HepG2 (cell line): Measurements from ENCODE around the gene C6orf136. TPM values are rescaled to one million over a fixed set of nuclear protein-coding genes. Genes with fewer than 3 reads are reported as not detected.

Experiments
- HDAC6 ChIP-seq: fragments of 200-600 bp; sonication (generic); IDR thresholded peaks from 2 replicates; pipeline ENCODE4 v1.7.0; 2017; ENCODE audit warnings: mild to moderate bottlenecking, antibody characterized with exemption, low read length, low read depth
- HMGXB3 ChIP-seq: sonication (generic); formaldehyde crosslinking; IDR thresholded peaks from 2 replicates; pipeline ENCODE4 v1.4.0; 2020; ENCODE audit warnings: missing genetic modification reagents, borderline replicate concordance
- HMGXB4 ChIP-seq, 2 experiments: sonication (generic) in 1 of 2; formaldehyde crosslinking in 1 of 2; IDR thresholded peaks; 2 replicates each; pipeline versions ENCODE4 v1.4.0 to v1.6.1; 2018 to 2020; ENCODE audit warnings: missing genetic modification reagents in 2 of 2, borderline replicate concordance in 1 of 2, low read depth in 1 of 2, mild to moderate bottlenecking in 1 of 2, missing biosample characterization in 1 of 2
- HOXA3 ChIP-seq: sonication (generic); formaldehyde crosslinking; IDR thresholded peaks from 2 replicates; pipeline ENCODE4 v1.5.0; 2020; ENCODE audit warnings: missing genetic modification reagents
- RBM22 ChIP-seq: fragments of 200-400 bp; formaldehyde crosslinking; optimal IDR thresholded peaks from 2 replicates; pipeline ENCODE3; 2017; ENCODE audit warnings: mild to moderate bottlenecking, low read length, moderate library complexity
- SMC3 ChIP-seq: IDR thresholded peaks from 2 replicates; pipeline ENCODE4 v1.6.1; 2011; ENCODE audit warnings: low read length, improper control_type of control experiment
- TCF7 ChIP-seq: sonication (generic); IDR thresholded peaks from 2 replicates; pipeline ENCODE4 v1.6.1; 2016; ENCODE audit warnings: antibody characterized with exemption, low read depth
- TEAD3 ChIP-seq: optimal IDR thresholded peaks from 2 replicates; pipeline ENCODE3; 2016; ENCODE audit warnings: borderline replicate concordance
- ZNF761 ChIP-seq: sonication (generic); formaldehyde crosslinking; conservative IDR thresholded peaks from 2 replicates; pipeline ENCODE4 v1.4.0; 2020; ENCODE audit warnings: mild to moderate bottlenecking, missing genetic modification reagents
- ZNF772 ChIP-seq: sonication (generic); formaldehyde crosslinking; IDR thresholded peaks from 2 replicates; pipeline ENCODE4 v1.5.0; 2020; ENCODE audit warnings: mild to moderate bottlenecking, missing genetic modification reagents
- ZSCAN22 ChIP-seq: sonication (generic); formaldehyde crosslinking; IDR thresholded peaks from 2 replicates; pipeline ENCODE4 v1.4.0; 2020; ENCODE audit warnings: mild to moderate bottlenecking, missing genetic modification reagents
- ZXDC ChIP-seq: sonication (generic); formaldehyde crosslinking; IDR thresholded peaks from 2 replicates; pipeline ENCODE4 v1.5.0; 2020; ENCODE audit warnings: mild to moderate bottlenecking, missing genetic modification reagents
- polyA plus RNA-seq, 8 experiments: library from polyadenylated mRNA; depleted of rRNA in 3 of 8; stranded (reverse) in 7 of 8; unstranded in 1 of 8; fragments of >200 nt; fragmentation: Illumina TruSeq in 4 of 8; extraction: Trizol in 4 of 8; gene quantifications; 2 replicates each; pipeline versions ENCODE4 v1.2.1 to v1.2.3, GENCODE V29; 2011 to 2016; ENCODE audit warnings: low read depth in 4 of 8, missing spikeins in 1 of 8, mixed read lengths in 1 of 8; ENCODE audit not compliant: insufficient read depth in 1 of 8
- total RNA-seq, 5 experiments: library from RNA; depleted of rRNA; stranded (reverse); fragments of >200 nt; fragmentation: Illumina TruSeq; extraction: Trizol; gene quantifications; 2 replicates each; pipeline ENCODE4 v1.2.3, GENCODE V29; 2016; ENCODE audit warnings: low read depth in 1 of 5
- TF ChIP-seq, protein P1 (sequence below): sonication (generic); formaldehyde crosslinking; IDR thresholded peaks from 2 replicates; pipeline ENCODE4 v1.8.0; 2022; ENCODE audit warnings: mild to moderate bottlenecking, missing genetic modification reagents, moderate library complexity
- TF ChIP-seq, protein P2 (sequence below): sonication (generic); formaldehyde crosslinking; conservative IDR thresholded peaks from 2 replicates; pipeline ENCODE4 v1.8.0; 2022; ENCODE audit warnings: mild to moderate bottlenecking, moderate library complexity, missing genetic modification reagents

The C6orf136 gene
- total and polyA plus RNA-seq, 2 of the 13 experiments (the other 11 are each of a cell fraction or from before 2014, with no cell fraction given): 12.0 to 26.2 TPM

- TF ChIP-seq, protein P1, sequence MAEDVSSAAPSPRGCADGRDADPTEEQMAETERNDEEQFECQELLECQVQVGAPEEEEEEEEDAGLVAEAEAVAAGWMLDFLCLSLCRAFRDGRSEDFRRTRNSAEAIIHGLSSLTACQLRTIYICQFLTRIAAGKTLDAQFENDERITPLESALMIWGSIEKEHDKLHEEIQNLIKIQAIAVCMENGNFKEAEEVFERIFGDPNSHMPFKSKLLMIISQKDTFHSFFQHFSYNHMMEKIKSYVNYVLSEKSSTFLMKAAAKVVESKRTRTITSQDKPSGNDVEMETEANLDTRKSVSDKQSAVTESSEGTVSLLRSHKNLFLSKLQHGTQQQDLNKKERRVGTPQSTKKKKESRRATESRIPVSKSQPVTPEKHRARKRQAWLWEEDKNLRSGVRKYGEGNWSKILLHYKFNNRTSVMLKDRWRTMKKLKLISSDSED (CRISPR knock-in tag): no peak
- TF ChIP-seq ZNF761 (CRISPR knock-in tag) (no peak), ZXDC (CRISPR knock-in tag) (0 out of 2 replicates have a peak, but pooled peaks have one; percentile 72), HOXA3 (CRISPR knock-in tag) (peak; percentile 80), ZSCAN22 (no peak), HMGXB4 (CRISPR knock-in tag; IDR thresholded peaks at IDR 0.05; ENCODE audit: borderline replicate concordance in 1 of 2, low read depth in 1 of 2) (peak; percentile 17 to 32; a peak in 2 of 4 replicates), RBM22 (peak; percentile 98), HMGXB3 (peak; percentile 4; the same call in 1 of the 2 replicates), TCF7 (no peak), HDAC6 (peak; percentile 73; the same call in 1 of the 2 replicates), SMC3 (no peak; the same call in 1 of the 2 replicates), TEAD3 (no peak), ZNF772 (peak; percentile 96)
- TF ChIP-seq, protein P2, sequence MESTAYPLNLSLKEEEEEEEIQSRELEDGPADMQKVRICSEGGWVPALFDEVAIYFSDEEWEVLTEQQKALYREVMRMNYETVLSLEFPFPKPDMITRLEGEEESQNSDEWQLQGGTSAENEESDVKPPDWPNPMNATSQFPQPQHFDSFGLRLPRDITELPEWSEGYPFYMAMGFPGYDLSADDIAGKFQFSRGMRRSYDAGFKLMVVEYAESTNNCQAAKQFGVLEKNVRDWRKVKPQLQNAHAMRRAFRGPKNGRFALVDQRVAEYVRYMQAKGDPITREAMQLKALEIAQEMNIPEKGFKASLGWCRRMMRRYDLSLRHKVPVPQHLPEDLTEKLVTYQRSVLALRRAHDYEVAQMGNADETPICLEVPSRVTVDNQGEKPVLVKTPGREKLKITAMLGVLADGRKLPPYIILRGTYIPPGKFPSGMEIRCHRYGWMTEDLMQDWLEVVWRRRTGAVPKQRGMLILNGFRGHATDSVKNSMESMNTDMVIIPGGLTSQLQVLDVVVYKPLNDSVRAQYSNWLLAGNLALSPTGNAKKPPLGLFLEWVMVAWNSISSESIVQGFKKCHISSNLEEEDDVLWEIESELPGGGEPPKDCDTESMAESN: no peak; the same call in 1 of the 2 replicates
Observed at GRCh38 chr6:30616811-30617564, 29.9 kb upstream of the C6orf136 start, which contains the start of gene PPP1R10 (continued).
